ENCODE data around the gene GOT2. TPM values are rescaled to one million over a fixed set of nuclear protein-coding genes. Genes with fewer than 3 reads are reported as not detected.

Gene GOT2
- total RNA-seq, 1 donor from 2014 or later = 59.2 TPM

- CTCF ChIA-PET = interaction anchor here (0.9 to 1.3 kb wide), 2 partner anchors 147 to 150 kb away, joined by 3 read pairs; no protein-coding TSS in a partner anchor
- no peaks in the 10 kb centered on the region for H3K4me1 Mint-ChIP-seq
- no peak for TF ChIP-seq CTCF (IDR thresholded peaks at IDR 0.05)
These were observed 75.3 kb downstream of the GOT2 start for GRCh38 chr16:58658796-58659211.

More at GRCh38 chr16:58658796-58659211, 75.3 kb downstream of the GOT2 start:
- POLR2A ChIA-PET = no interaction called here
- Mint-ChIP-seq H3K27me3 (peaks cover 4% of the 10 kb centered on the region), H3K9me3 (no peaks in the 10 kb centered on the region), H3K4me3 (no peak overlapping the region), H3K27ac (no peak overlapping the region), H3K36me3 (ENCODE audit: low read depth) (no peaks in the 10 kb centered on the region)
- ATAC-seq (ENCODE audit: low read depth) = no peak
- intact Hi-C loops (cut with micrococcal nuclease) = no loop called here
- DNase-seq = no peak

Other genes with a start within 250 kb of the GOT2 start
- 1.8 and 2.0 TPM in 2 replicates for gene NDRG4, start 234.2 kb downstream of the GOT2 start, total RNA-seq
- gene SETD6, start 218.8 kb downstream of the GOT2 start, total RNA-seq = 25.6 and 31.1 TPM in 2 replicates
- gene CNOT1, start 104.5 kb downstream of the GOT2 start, total RNA-seq = 243 and 266 TPM in 2 replicates
- gene SLC38A7, start 49.5 kb downstream of the GOT2 start, total RNA-seq = 14.5 and 18.8 TPM in 2 replicates